ENCODE results near the gene TMEM245. TPM values are rescaled to one million over a fixed set of nuclear protein-coding genes. Genes with fewer than 3 reads are reported as not detected.
"Not testable (repeated sequence)": the region's sequence is repeated elsewhere in the genome, so short reads cannot be mapped to it uniquely, and the experiment has no call there.

Gene TMEM245
- total and polyA plus RNA-seq, 9 donors, result 29.4 to 43.3 (median 39.4) TPM

GRCh38 chr9:109139851-109140250 lies 20.1 kb upstream of the TMEM245 start:
- Histone ChIP-seq H3K27ac (ENCODE audit: low read length) (no peak overlapping the region), H3K4me3 (ENCODE audit: low read length) (no peak overlapping the region), H3K36me3 (ENCODE audit: control insufficient read depth, insufficient read depth, low read length) (no peaks in the 10 kb centered on the region), H3K27me3 (ENCODE audit: control insufficient read depth, insufficient read depth, low read length) (no peaks in the 10 kb centered on the region), H3K9me3 (replicated peaks; ENCODE audit: control insufficient read depth, low read depth, low read length) (no peaks in the 10 kb centered on the region), H3K4me1 (ENCODE audit: control insufficient read depth, insufficient read depth, low read length) (no peaks in the 10 kb centered on the region)
- DNase-seq, result no peak
- WGBS (ENCODE audit: insufficient coverage), result no CpG with 5 or more reads among the region's 1 CpG

- no peak overlapping the region for H3K27ac ChIP-seq (ENCODE audit: low read length)
- WGBS (ENCODE audit: insufficient coverage), result no CpG with 5 or more reads among the region's 2 CpGs
- no peaks in the 10 kb centered on the region for H3K27me3 ChIP-seq (ENCODE audit: control insufficient read depth, insufficient read depth, low read length)
Measured at GRCh38 chr9:109138421-109138820, 18.7 kb upstream of the TMEM245 start.

GRCh38 chr9:109134167-109134578 lies 14.4 kb upstream of the TMEM245 start:
- no peaks in the 10 kb centered on the region for H3K9me3 ChIP-seq (replicated peaks; ENCODE audit: control insufficient read depth, low read depth, low read length)
- WGBS (ENCODE audit: insufficient coverage), result 78% methylated on average over 1 of the region's 1 CpG

More at GRCh38 chr9:109138421-109138820, 18.7 kb upstream of the TMEM245 start:
- no peaks in the 10 kb centered on the region for H3K4me1 ChIP-seq (ENCODE audit: control insufficient read depth, insufficient read depth, low read length)
- DNase-seq, result no peak
- H3K9me3 ChIP-seq (replicated peaks; ENCODE audit: control insufficient read depth, low read depth, low read length), result no peaks in the 10 kb centered on the region
- H3K36me3 ChIP-seq (ENCODE audit: control insufficient read depth, insufficient read depth, low read length), result no peaks in the 10 kb centered on the region
- H3K4me3 ChIP-seq (ENCODE audit: low read length), result no peak overlapping the region

GRCh38 chr9:109133533-109133932 lies 13.8 kb upstream of the TMEM245 start:
- no peaks in the 10 kb centered on the region for H3K36me3 ChIP-seq (ENCODE audit: control insufficient read depth, insufficient read depth, low read length)
- no peak overlapping the region for H3K4me3 ChIP-seq (ENCODE audit: low read length)
- no peak for DNase-seq
- no peaks in the 10 kb centered on the region for H3K4me1 ChIP-seq (ENCODE audit: control insufficient read depth, insufficient read depth, low read length)
- no peaks in the 10 kb centered on the region for H3K27me3 ChIP-seq (ENCODE audit: control insufficient read depth, insufficient read depth, low read length)
- no peaks in the 10 kb centered on the region for H3K9me3 ChIP-seq (replicated peaks; ENCODE audit: control insufficient read depth, low read depth, low read length)
- no CpG with 5 or more reads among the region's 2 CpGs for WGBS (ENCODE audit: insufficient coverage)
- no peak overlapping the region for H3K27ac ChIP-seq (ENCODE audit: low read length)

More at GRCh38 chr9:109134167-109134578, 14.4 kb upstream of the TMEM245 start:
- Histone ChIP-seq H3K27ac (ENCODE audit: low read length) (no peak overlapping the region), H3K4me1 (ENCODE audit: control insufficient read depth, insufficient read depth, low read length) (no peaks in the 10 kb centered on the region), H3K27me3 (ENCODE audit: control insufficient read depth, insufficient read depth, low read length) (no peaks in the 10 kb centered on the region), H3K4me3 (ENCODE audit: low read length) (no peak overlapping the region), H3K36me3 (ENCODE audit: control insufficient read depth, insufficient read depth, low read length) (no peaks in the 10 kb centered on the region)
- DNase-seq, result no peak

- Histone ChIP-seq H3K4me3 (ENCODE audit: low read length) (no peak overlapping the region), H3K36me3 (ENCODE audit: control insufficient read depth, insufficient read depth, low read length) (no peaks in the 10 kb centered on the region), H3K27me3 (ENCODE audit: control insufficient read depth, insufficient read depth, low read length) (no peaks in the 10 kb centered on the region), H3K9me3 (replicated peaks; ENCODE audit: control insufficient read depth, low read depth, low read length) (no peaks in the 10 kb centered on the region), H3K27ac (ENCODE audit: low read length) (no peak overlapping the region), H3K4me1 (ENCODE audit: control insufficient read depth, insufficient read depth, low read length) (no peaks in the 10 kb centered on the region)
- DNase-seq, result no peak
- WGBS (ENCODE audit: insufficient coverage), result no CpG with 5 or more reads among the region's 2 CpGs
Measured at GRCh38 chr9:109132567-109133021, 12.8 kb upstream of the TMEM245 start.

GRCh38 chr9:109129470-109130197 lies 9.9 kb upstream of the TMEM245 start:
- WGBS (ENCODE audit: insufficient coverage), result 100% methylated on average over 1 of the region's 6 CpGs
- H3K4me3 ChIP-seq (ENCODE audit: low read length), result no peak overlapping the region
- DNase-seq, result no peak
- H3K27me3 ChIP-seq (ENCODE audit: control insufficient read depth, insufficient read depth, low read length), result no peaks in the 10 kb centered on the region
- no peak overlapping the region for H3K27ac ChIP-seq (ENCODE audit: low read length)
- no peaks in the 10 kb centered on the region for H3K4me1 ChIP-seq (ENCODE audit: control insufficient read depth, insufficient read depth, low read length)
- no peaks in the 10 kb centered on the region for H3K9me3 ChIP-seq (replicated peaks; ENCODE audit: control insufficient read depth, low read depth, low read length)
- no peaks in the 10 kb centered on the region for H3K36me3 ChIP-seq (ENCODE audit: control insufficient read depth, insufficient read depth, low read length)

- not testable (repeated sequence) for H3K4me3 ChIP-seq (ENCODE audit: low read length); DNase-seq; H3K9me3 ChIP-seq (replicated peaks; ENCODE audit: control insufficient read depth, low read depth, low read length); H3K36me3 ChIP-seq (ENCODE audit: control insufficient read depth, insufficient read depth, low read length); H3K27ac ChIP-seq (ENCODE audit: low read length); H3K4me1 ChIP-seq (ENCODE audit: control insufficient read depth, insufficient read depth, low read length); H3K27me3 ChIP-seq (ENCODE audit: control insufficient read depth, insufficient read depth, low read length)
- WGBS (ENCODE audit: insufficient coverage), result 68% methylated on average over 3 of the region's 4 CpGs
Measured at GRCh38 chr9:109126671-109127070, 6.9 kb upstream of the TMEM245 start.

GRCh38 chr9:109124121-109124520 lies 4.4 kb upstream of the TMEM245 start:
- Histone ChIP-seq H3K4me1 (ENCODE audit: control insufficient read depth, insufficient read depth, low read length) (peaks cover 4% of the 10 kb centered on the region), H3K27ac (ENCODE audit: low read length) (no peak overlapping the region), H3K27me3 (ENCODE audit: control insufficient read depth, insufficient read depth, low read length) (no peaks in the 10 kb centered on the region), H3K36me3 (ENCODE audit: control insufficient read depth, insufficient read depth, low read length) (no peaks in the 10 kb centered on the region), H3K4me3 (ENCODE audit: low read length) (no peak overlapping the region), H3K9me3 (replicated peaks; ENCODE audit: control insufficient read depth, low read depth, low read length) (no peaks in the 10 kb centered on the region)
- no peak for DNase-seq
- WGBS (ENCODE audit: insufficient coverage), result no CpG with 5 or more reads among the region's 2 CpGs

- Histone ChIP-seq H3K36me3 (ENCODE audit: control insufficient read depth, insufficient read depth, low read length) (no peaks in the 10 kb centered on the region), H3K4me3 (ENCODE audit: low read length) (no peak overlapping the region), H3K9me3 (replicated peaks; ENCODE audit: control insufficient read depth, low read depth, low read length) (no peaks in the 10 kb centered on the region), H3K27me3 (ENCODE audit: control insufficient read depth, insufficient read depth, low read length) (no peaks in the 10 kb centered on the region), H3K27ac (ENCODE audit: low read length) (no peak overlapping the region), H3K4me1 (ENCODE audit: control insufficient read depth, insufficient read depth, low read length) (peaks cover 10% of the 10 kb centered on the region)
- DNase-seq, result no peak
- 78% methylated on average over 8 of the region's 12 CpGs for WGBS (ENCODE audit: insufficient coverage)
Measured at GRCh38 chr9:109122726-109123621, 3.2 kb upstream of the TMEM245 start.

GRCh38 chr9:109121232-109121796 lies 1.6 kb upstream of the TMEM245 start:
- H3K36me3 ChIP-seq (ENCODE audit: control insufficient read depth, insufficient read depth, low read length), result no peaks in the 10 kb centered on the region
- no peak overlapping the region for H3K27ac ChIP-seq (ENCODE audit: low read length)
- H3K4me1 ChIP-seq (ENCODE audit: control insufficient read depth, insufficient read depth, low read length), result peaks cover 13% of the 10 kb centered on the region
- no peak for DNase-seq
- H3K4me3 ChIP-seq (ENCODE audit: low read length), result no peak overlapping the region
- WGBS (ENCODE audit: insufficient coverage), result 75% methylated on average over 7 of the region's 11 CpGs
- no peaks in the 10 kb centered on the region for H3K27me3 ChIP-seq (ENCODE audit: control insufficient read depth, insufficient read depth, low read length)
- no peaks in the 10 kb centered on the region for H3K9me3 ChIP-seq (replicated peaks; ENCODE audit: control insufficient read depth, low read depth, low read length)

Data from muscle of leg (tissue), 11 donors.